Retina (tissue), 1 donor: ENCODE measurements around the gene RHOF.
A peak's percentile ranks its signal among the peaks of the same experiment; 100 is the strongest.

Experiments
- DNase-seq: peaks from one replicate; pipeline ENCODE4 v3.0.0-alpha.2; 2016

The RHOF gene

DNA sequence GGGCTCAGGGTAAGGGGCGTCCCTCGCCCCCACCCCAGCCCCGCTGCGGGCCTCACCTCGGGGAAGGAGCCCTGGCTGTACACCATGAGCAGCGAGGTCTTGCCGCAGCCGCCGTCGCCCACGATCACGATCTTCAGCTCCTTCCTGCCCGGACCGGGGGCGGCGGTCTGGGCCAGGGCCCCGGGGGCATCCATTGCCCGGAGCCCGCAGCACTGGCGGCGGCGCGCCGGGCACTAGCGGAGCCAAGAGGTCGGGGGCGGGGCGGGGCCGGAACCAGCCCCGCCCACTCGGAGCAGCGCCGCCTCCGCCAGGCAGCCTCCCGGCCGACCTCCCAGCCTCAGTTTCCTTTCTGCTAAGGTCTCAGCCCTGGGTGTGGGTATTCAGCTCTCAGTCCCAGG lies at the start of gene RHOF:
RHOF (minus strand) TSS at position 249 of the 398 bp plus-strand sequence; CDS start at position 194, 55 bp downstream.
- no peak for DNase-seq

GRCh38 chr12:121839993-121840761 lies 46.7 kb upstream of the RHOF start:
- DNase-seq: no peak

GRCh38 chr12:121839106-121839992 lies 45.9 kb upstream of the RHOF start:
- DNase-seq: peak; percentile 98

DNA sequence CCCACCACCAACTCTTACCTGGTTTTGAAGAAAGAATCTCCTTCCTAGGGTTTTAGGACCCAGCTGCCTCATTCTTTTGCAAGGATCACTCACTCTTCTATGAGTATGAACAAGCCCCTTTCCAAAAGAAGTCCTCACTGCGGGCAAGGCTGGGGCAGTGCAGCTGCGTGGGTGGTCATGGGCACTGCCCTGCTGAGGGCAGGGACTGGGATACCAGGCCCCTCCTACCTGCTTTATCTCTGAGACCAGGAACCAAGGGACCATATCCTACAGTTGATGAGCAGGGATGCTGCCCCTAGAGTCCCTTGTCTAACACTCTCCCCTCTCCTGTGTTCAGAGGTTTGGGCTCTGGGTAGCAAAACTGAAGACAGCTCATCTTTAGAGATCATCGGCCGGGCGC lies 44.6 kb upstream of the RHOF start:
- no peak for DNase-seq

DNA sequence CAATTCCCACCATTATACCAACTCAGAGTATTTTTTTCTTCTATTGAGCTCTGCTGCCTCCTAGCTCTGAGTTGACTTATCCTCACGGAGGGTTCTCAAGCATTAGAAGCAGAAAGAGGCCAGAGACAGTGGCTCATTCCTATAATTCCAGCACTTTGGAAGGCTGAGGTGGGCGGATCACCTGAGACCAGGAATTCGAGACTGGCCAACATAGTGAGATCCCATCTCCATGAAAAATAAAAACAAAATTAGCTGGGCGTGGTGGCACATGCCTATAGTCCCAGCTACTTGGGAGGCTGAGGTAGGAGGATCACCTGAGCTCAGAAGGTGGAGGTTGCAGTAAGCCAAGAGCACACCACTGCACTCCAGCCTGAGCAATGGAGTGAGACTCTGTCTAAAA lies 44.2 kb upstream of the RHOF start:
- DNase-seq: no peak

GRCh38 chr12:121831571-121832245 lies 38.2 kb upstream of the RHOF start:
- DNase-seq: no peak

GRCh38 chr12:121830588-121831265 lies 37.2 kb upstream of the RHOF start:
- no peak for DNase-seq

- DNase-seq: no peak
Measured at GRCh38 chr12:121830134-121830533, 36.6 kb upstream of the RHOF start.

DNA sequence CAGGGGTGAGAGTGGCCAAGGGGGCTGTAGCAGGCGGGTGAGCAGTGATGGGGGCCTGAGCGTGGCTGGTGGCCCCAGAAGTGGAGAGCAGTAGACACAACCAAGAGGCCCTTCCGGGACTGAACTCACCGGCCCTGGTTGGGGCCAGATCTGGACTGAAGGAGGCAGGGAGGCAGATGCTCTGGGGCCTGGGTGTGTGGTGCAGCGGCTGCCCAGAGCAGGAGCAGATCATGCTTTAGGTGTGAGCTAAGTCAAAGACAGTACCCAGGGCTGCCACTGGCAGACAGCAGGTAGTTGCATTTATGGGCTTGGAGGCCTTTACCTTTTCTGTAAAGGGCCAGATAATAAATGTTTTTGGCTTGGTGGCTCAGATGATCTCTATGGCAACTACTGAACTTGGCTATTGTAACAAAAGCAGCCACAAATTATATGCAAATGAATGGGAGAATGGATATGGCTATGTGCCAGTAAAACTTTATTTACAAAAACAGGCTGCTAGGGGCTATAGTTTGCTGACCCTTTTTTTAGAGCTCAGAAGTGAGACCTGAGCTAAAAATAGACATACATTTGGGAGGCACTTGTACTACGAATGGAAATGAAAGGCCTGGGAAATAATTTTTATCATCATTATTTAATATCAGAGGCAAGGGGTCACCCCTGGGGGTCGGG lies 35.9 kb upstream of the RHOF start:
- no peak for DNase-seq

DNA sequence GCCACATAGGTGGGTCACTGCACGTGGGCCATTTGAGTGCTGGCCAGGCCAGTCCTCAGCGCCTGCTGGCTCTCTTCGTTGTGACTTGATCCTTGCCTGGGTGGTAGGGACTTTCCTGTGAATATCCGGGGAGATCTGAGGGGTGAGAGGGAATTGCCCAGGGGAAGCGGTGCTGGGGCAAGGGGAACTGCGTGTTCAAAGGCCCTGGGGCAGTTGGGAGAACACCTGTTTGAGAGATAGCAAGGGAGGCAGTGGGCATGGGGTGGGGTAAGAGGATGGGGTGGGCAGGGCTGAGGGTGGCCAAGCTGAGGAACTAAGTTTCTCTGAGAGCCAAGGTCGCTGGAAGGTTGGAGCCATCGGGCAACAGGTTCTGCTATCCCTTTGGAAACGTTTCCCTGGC lies 35.3 kb upstream of the RHOF start:
- no peak for DNase-seq

GRCh38 chr12:121828306-121828705 lies 34.8 kb upstream of the RHOF start:
- DNase-seq: no peak

DNA sequence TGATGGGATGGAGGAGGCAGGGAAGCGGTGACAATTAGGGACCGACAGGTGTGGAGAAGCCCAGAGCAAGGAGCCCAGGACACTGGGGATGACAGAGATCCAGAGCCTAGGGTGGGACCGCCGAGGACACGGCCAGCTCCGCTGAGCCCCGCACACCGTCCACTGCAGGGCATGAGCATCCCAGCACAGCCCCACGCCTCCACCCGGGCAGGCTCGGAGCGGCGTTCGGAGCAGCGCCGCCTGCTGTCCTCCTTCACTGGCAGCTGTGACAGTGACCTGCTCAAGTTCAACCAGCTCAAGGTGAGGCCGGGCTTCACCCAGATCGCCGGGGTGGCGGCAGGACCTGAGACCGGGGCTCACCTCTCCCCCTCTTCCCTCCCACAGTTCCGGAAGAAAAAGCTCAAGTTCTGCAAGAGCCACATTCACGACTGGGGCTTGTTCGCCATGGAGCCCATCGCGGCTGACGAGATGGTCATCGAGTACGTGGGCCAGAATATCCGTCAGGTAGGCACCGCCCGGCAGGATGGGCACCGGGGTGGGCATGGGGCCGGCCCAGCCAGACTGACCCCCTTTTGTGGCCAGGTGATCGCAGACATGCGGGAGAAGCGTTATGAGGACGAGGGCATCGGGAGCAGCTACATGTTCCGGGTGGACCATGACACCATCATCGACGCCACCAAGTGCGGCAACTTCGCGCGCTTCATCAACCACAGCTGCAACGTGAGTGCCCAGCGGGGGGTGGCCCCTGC lies 34.0 kb upstream of the RHOF start:
- DNase-seq: no peak

GRCh38 chr12:121826318-121827150 lies 33.0 kb upstream of the RHOF start:
- no peak for DNase-seq

GRCh38 chr12:121825041-121825523 lies 31.6 kb upstream of the RHOF start:
- DNase-seq: no peak

GRCh38 chr12:121823727-121824115 lies 30.2 kb upstream of the RHOF start:
- no peak for DNase-seq

- DNase-seq: no peak
Measured at GRCh38 chr12:121823101-121823726, 29.7 kb upstream of the RHOF start.

DNA sequence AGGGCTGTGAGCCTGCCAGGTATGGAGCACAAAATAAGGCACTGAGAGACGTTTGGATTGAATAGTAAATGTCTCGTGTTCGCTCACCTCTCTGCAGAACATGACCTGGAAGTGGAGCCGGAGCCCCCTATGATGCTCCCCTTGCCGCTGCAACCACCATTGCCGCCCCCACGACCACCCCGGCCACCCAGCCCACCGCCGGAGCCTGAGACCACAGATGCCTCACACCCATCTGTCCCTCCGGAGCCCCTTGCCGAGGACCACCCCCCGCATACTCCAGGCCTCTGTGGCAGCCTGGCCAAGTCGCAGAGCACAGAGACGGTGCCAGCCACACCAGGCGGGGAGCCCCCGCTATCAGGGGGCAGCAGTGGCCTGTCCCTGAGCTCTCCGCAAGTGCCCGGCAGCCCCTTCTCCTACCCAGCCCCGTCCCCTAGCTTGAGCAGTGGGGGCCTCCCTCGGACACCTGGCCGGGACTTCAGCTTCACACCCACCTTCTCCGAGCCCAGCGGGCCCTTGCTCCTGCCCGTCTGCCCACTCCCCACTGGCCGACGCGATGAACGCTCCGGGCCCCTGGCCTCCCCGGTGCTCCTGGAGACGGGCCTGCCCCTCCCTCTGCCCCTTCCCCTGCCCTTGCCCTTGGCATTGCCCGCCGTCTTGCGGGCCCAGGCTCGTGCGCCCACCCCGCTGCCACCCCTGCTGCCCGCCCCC lies 29.1 kb upstream of the RHOF start:
- DNase-seq: no peak

DNA sequence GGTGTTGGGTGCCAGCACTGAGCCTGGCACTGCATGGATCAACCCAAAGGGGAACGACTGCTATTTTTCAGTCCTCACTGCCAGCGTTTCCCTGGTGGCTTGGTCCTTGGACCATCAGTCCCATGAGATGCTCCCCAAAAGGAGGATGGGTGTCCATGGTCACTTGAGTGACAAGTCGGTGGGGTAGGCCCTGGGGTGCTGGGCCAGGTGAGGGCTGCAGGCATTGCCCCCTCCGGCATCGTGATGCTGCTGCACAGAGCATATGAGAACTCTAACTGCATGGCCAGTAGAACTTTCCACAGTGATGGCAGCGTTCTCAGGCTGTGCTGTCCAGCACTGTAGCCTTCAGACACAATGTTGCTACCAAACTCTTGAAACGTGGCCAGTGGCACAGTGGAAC lies 26.6 kb upstream of the RHOF start:
- DNase-seq: no peak

- no peak for DNase-seq
Measured at GRCh38 chr12:121819212-121819949, 25.9 kb upstream of the RHOF start.
